A549 (cell line): ENCODE data around the gene NPB. TPM values are rescaled to one million over a fixed set of nuclear protein-coding genes. Genes with fewer than 3 reads are reported as not detected.
A peak's percentile ranks its signal among the peaks of the same experiment; 100 is the strongest.

Experiments
- BCL3 ChIP-seq: fragments of >200 bp; sonication (Bioruptor Twin); formaldehyde crosslinking; IDR thresholded peaks from 3 replicates; pipeline ENCODE4 v1.6.1; 2016
- BHLHE40 ChIP-seq: IDR thresholded peaks from 2 replicates; pipeline ENCODE4 v1.6.1; 2012; ENCODE audit warnings: low read depth, low read length, inconsistent platforms
- CBX2 ChIP-seq: fragments of 200-600 bp; sonication (generic); IDR thresholded peaks from 2 replicates; pipeline ENCODE4 v1.6.1; 2016; ENCODE audit warnings: low read depth, mild to moderate bottlenecking, borderline replicate concordance
- CBX8 ChIP-seq: fragments of 200-600 bp; sonication (generic); IDR thresholded peaks from 2 replicates; pipeline ENCODE4 v1.6.1; 2016
- CHD2 ChIP-seq: fragments of 150-350 bp; IDR thresholded peaks from 2 replicates; pipeline ENCODE4 v1.6.1; 2014; ENCODE audit warnings: low read length; ENCODE audit not compliant: partially characterized antibody
- CHD4 ChIP-seq: fragments of 200-600 bp; sonication (generic); IDR thresholded peaks from 2 replicates; pipeline ENCODE4 v1.6.1; 2016; ENCODE audit warnings: antibody characterized with exemption, mild to moderate bottlenecking, borderline replicate concordance
- CTCF ChIP-seq: fragments of >200 bp; sonication (Bioruptor Twin); formaldehyde crosslinking; IDR thresholded peaks from 3 replicates; pipeline ENCODE4 v1.5.1; 2016
- E2F6 ChIP-seq: IDR thresholded peaks from 2 replicates; pipeline ENCODE4 v1.6.1; 2012; ENCODE audit warnings: low read depth, borderline replicate concordance
- EHMT2 ChIP-seq: fragments of 200-600 bp; sonication (generic); IDR thresholded peaks from 2 replicates; pipeline ENCODE4 v1.6.1; 2016; ENCODE audit warnings: antibody characterized with exemption, low read depth, mild to moderate bottlenecking, moderate library complexity
- ELK1 ChIP-seq: fragments of 150-350 bp; IDR thresholded peaks from 2 replicates; pipeline ENCODE4 v1.6.1; 2014; ENCODE audit warnings: low read depth, mild to moderate bottlenecking, low read length
- EP300 ChIP-seq, 2 experiments: fragments of >200 bp; sonication (Bioruptor Twin); formaldehyde crosslinking; IDR thresholded peaks; 2 replicates in 1 of 2; 3 replicates in 1 of 2; pipeline ENCODE4 v1.6.1; 2016 to 2017
- ESRRA ChIP-seq: fragments of 150-350 bp; IDR thresholded peaks from 2 replicates; pipeline ENCODE4 v1.6.1; 2014; ENCODE audit warnings: mild to moderate bottlenecking, low read length, borderline replicate concordance
- FOSL2 ChIP-seq, 2 experiments: fragments of 450-650 bp in 1 of 2; fragments of >200 bp in 1 of 2; sonication (Bioruptor Twin) in 1 of 2; formaldehyde crosslinking; IDR thresholded peaks; 2 replicates each; pipeline versions ENCODE4 v1.5.0 to v1.6.1; 2016 to 2020; ENCODE audit warnings: mild to moderate bottlenecking in 1 of 2, moderate library complexity in 1 of 2
- FOXS1 ChIP-seq: fragments of 250-450 bp; sonication (Bioruptor Pico); IDR thresholded peaks from 2 replicates; pipeline ENCODE4 v1.5.0; 2020; ENCODE audit warnings: mild to moderate bottlenecking, moderate library complexity
- HES2 ChIP-seq: fragments of >200 bp; sonication (Bioruptor Twin); formaldehyde crosslinking; IDR thresholded peaks from 2 replicates; pipeline ENCODE4 v1.6.1; 2016
- HEYL ChIP-seq: fragments of 250-450 bp; sonication (Bioruptor Pico); IDR thresholded peaks from 2 replicates; pipeline ENCODE4 v1.8.0; 2021; ENCODE audit warnings: mild to moderate bottlenecking, moderate library complexity
- HOXB13 ChIP-seq: fragments of 250-450 bp; sonication (Bioruptor Pico); IDR thresholded peaks from 2 replicates; pipeline ENCODE4 v1.5.0; 2020; ENCODE audit warnings: low read depth, mild to moderate bottlenecking, moderate library complexity
- JUN ChIP-seq, 2 experiments: fragments of >200 bp; sonication (Bioruptor Twin); formaldehyde crosslinking; IDR thresholded peaks; 2 replicates in 1 of 2; 3 replicates in 1 of 2; pipeline ENCODE4 v1.6.1; 2016 to 2017
- JUNB ChIP-seq: fragments of >200 bp; sonication (Bioruptor Twin); formaldehyde crosslinking; IDR thresholded peaks from 2 replicates; pipeline ENCODE4 v1.6.1; 2016
- MAFK ChIP-seq: fragments of 450-650 bp; IDR thresholded peaks from 2 replicates; pipeline ENCODE4 v1.6.1; 2014; ENCODE audit not compliant: partially characterized antibody
- MAX ChIP-seq: IDR thresholded peaks from 2 replicates; pipeline ENCODE4 v1.6.1; 2012
- MAZ ChIP-seq: fragments of 150-350 bp; IDR thresholded peaks from 2 replicates; pipeline ENCODE4 v1.6.1; 2014; ENCODE audit warnings: antibody characterized with exemption, low read depth, low read length, borderline replicate concordance
- NFE2L2 ChIP-seq: fragments of 150-350 bp; conservative IDR thresholded peaks from 2 replicates; pipeline ENCODE4 v1.6.1; 2014; ENCODE audit warnings: low read length
- NPAS2 ChIP-seq: fragments of 250-450 bp; sonication (Bioruptor Pico); IDR thresholded peaks from 2 replicates; pipeline ENCODE4 v1.8.0; 2022; ENCODE audit warnings: mild to moderate bottlenecking, moderate library complexity, borderline replicate concordance
- PBX3 ChIP-seq: IDR thresholded peaks from 2 replicates; pipeline ENCODE4 v1.6.1; 2012
- PHF8 ChIP-seq: fragments of 200-600 bp; sonication (generic); IDR thresholded peaks from 2 replicates; pipeline ENCODE4 v1.6.1; 2016; ENCODE audit warnings: low read depth, mild to moderate bottlenecking, antibody characterized with exemption, moderate library complexity, borderline replicate concordance
- POLR2A ChIP-seq: IDR thresholded peaks from 2 replicates; pipeline ENCODE4 v1.6.1; 2012; ENCODE audit warnings: mild to moderate bottlenecking, low read length
- RAD21 ChIP-seq, 2 experiments: fragments of >200 bp in 1 of 2; sonication (Bioruptor Twin) in 1 of 2; formaldehyde crosslinking in 1 of 2; IDR thresholded peaks in 1 of 2; conservative IDR thresholded peaks in 1 of 2; 2 replicates in 1 of 2; 3 replicates in 1 of 2; pipeline ENCODE4 v1.6.1; 2012 to 2018; ENCODE audit warnings: inconsistent platforms in 1 of 2
- RARB ChIP-seq: fragments of 250-450 bp; sonication (Bioruptor Pico); IDR thresholded peaks from 2 replicates; pipeline ENCODE4 v1.8.0; 2021; ENCODE audit warnings: mild to moderate bottlenecking, moderate library complexity
- RFX5 ChIP-seq: fragments of 450-650 bp; IDR thresholded peaks from 2 replicates; pipeline ENCODE4 v1.7.1; 2014; ENCODE audit warnings: antibody characterized with exemption, mild to moderate bottlenecking, moderate library complexity
- RNF2 ChIP-seq: fragments of 200-600 bp; sonication (generic); IDR thresholded peaks from 2 replicates; pipeline ENCODE4 v1.6.1; 2016; ENCODE audit warnings: low read depth, mild to moderate bottlenecking, antibody characterized with exemption, moderate library complexity, borderline replicate concordance
- SMC3 ChIP-seq: fragments of >200 bp; sonication (Bioruptor Twin); formaldehyde crosslinking; IDR thresholded peaks from 3 replicates; pipeline ENCODE4 v1.6.1; 2018; ENCODE audit warnings: inconsistent platforms
- SREBF2 ChIP-seq: fragments of 450-650 bp; IDR thresholded peaks from 2 replicates; pipeline ENCODE4 v1.6.1; 2014; ENCODE audit warnings: mild to moderate bottlenecking, moderate library complexity
- TFCP2L1 ChIP-seq: fragments of 250-450 bp; sonication (Bioruptor Pico); IDR thresholded peaks from 2 replicates; pipeline ENCODE4 v1.5.0; 2021; ENCODE audit warnings: mild to moderate bottlenecking
- ZC3H11A ChIP-seq: fragments of 450-650 bp; IDR thresholded peaks from 2 replicates; pipeline ENCODE4 v1.6.1; 2014; ENCODE audit warnings: antibody characterized with exemption, mild to moderate bottlenecking
- ZNF302 ChIP-seq: fragments of 250-450 bp; sonication (Bioruptor Pico); IDR thresholded peaks from 2 replicates; pipeline ENCODE4 v1.9.0; 2021; ENCODE audit warnings: inconsistent platforms, mild to moderate bottlenecking, moderate library complexity
- ZSCAN20 ChIP-seq: fragments of 250-450 bp; sonication (Bioruptor Pico); IDR thresholded peaks from 2 replicates; pipeline ENCODE4 v1.8.0; 2022; ENCODE audit warnings: mild to moderate bottlenecking, moderate library complexity
- polyA plus RNA-seq, 4 experiments: library from polyadenylated mRNA; depleted of rRNA in 3 of 4; stranded (reverse); fragments of >200 nt; fragmentation: RNase III in 1 of 4; extraction: RNeasy Plus Mini Kit Qiagen cat#74134 plus additional on column Dnase treatment in 1 of 4; gene quantifications; 2 replicates in 3 of 4; 3 replicates in 1 of 4; pipeline ENCODE4 v1.2.3, GENCODE V29; 2011 to 2017

Gene NPB
- polyA plus RNA-seq, 2 of the 4 experiments (the other 2 are of a cell fraction), result 0.41 to 0.45 TPM

- TF ChIP-seq EHMT2 (no peak), RARB (CRISPR knock-in tag) (no peak), MAZ (no peak), CBX8 (no peak), E2F6 (0 out of 2 replicates have a peak, but pooled peaks have one; percentile 5), ZSCAN20 (CRISPR knock-in tag) (no peak), NFE2L2 (no peak), HES2 (no peak), HOXB13 (CRISPR knock-in tag) (no peak), RFX5 (no peak), RAD21 (conservative IDR thresholded peaks at IDR 0.05 in 1 of 2, IDR thresholded peaks at IDR 0.05 in 1 of 2) (peak; percentile 42 to 59), ZC3H11A (no peak), ELK1 (no peak), MAFK (no peak), CTCF (peak; percentile 78), CBX2 (no peak), JUNB (no peak), HEYL (CRISPR knock-in tag) (no peak), POLR2A (peak; percentile 25; the same call in 1 of the 2 replicates), CHD4 (no peak), SMC3 (peak; percentile 64), RNF2 (peak; percentile 75), SREBF2 (no peak), JUN (IDR thresholded peaks at IDR 0.05) (peak; percentile 9 to 22; a peak in 2 of 5 replicates), TFCP2L1 (0 out of 2 replicates have a peak, but pooled peaks have one; percentile 12), EP300 (IDR thresholded peaks at IDR 0.05) (no peak), BCL3 (no peak; the same call in 2 of the 3 replicates), MAX (peak; percentile 54; the same call in 1 of the 2 replicates), PBX3 (peak; percentile 34; the same call in 1 of the 2 replicates), FOSL2 (IDR thresholded peaks at IDR 0.05) (no peak), FOSL2 (CRISPR knock-in tag; IDR thresholded peaks at IDR 0.05) (no peak), ESRRA (no peak), PHF8 (no peak), NPAS2 (CRISPR knock-in tag) (no peak), BHLHE40 (no peak), CHD2 (no peak), ZNF302 (CRISPR knock-in tag) (no peak), FOXS1 (CRISPR knock-in tag) (no peak)
These were observed 32.6 kb upstream of the NPB start (continued) for GRCh38 chr17:81869221-81870130.
